Measurements from ENCODE around the gene CDH2.

DNA sequence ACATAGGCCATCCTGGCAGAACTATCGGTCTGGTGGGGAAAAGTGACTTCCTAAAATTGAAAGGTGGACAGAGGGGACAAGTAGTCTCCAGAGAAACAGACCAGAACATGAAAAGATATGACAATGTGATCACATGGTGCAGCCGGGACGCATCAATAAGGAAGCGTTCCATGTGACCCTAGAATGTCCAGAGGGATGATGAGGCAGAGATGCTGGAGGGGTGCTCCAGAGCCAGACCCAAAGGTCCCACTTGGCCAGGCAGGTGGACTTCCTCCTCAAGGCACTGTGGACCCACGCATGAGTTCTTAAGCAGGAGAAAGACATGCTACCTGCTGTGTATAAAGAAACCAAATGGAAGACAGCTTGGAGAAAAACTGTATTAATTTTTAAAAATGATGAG lies 50.2 kb downstream of the CDH2 start:
- no peak for TF ChIP-seq CTCF (conservative IDR thresholded peaks at IDR 0.05)
- no peak for TF ChIP-seq EZH2 (IDR thresholded peaks at IDR 0.05; ENCODE audit: low read depth)
